ELF-1 (cell line): ENCODE data around the gene MRRF.
"Not testable (repeated sequence)": the region's sequence is repeated elsewhere in the genome, so short reads cannot be mapped to it uniquely, and the experiment has no call there.

ENCODE experiments used
- DNase-seq: peaks from one replicate; pipeline ENCODE4 v3.0.0-alpha.2; 2016; ENCODE audit warnings: low read depth, low spot score

The MRRF gene

GRCh38 chr9:122354536-122355199, 90.0 kb downstream of the MRRF start:
- DNase-seq, result no peak

- no peak for DNase-seq
Observed at GRCh38 chr9:122355336-122355875, 90.7 kb downstream of the MRRF start.

GRCh38 chr9:122356627-122357026, 91.9 kb downstream of the MRRF start:
- peak; percentile 28 for DNase-seq

GRCh38 chr9:122360891-122361290, 96.2 kb downstream of the MRRF start:
- no peak for DNase-seq

- DNase-seq, result not testable (repeated sequence)
Observed at GRCh38 chr9:122363131-122363530, 98.4 kb downstream of the MRRF start.

- no peak for DNase-seq
Observed at GRCh38 chr9:122364117-122364782, 99.6 kb downstream of the MRRF start.

GRCh38 chr9:122364783-122365150, 100.1 kb downstream of the MRRF start:
- no peak for DNase-seq

- no peak for DNase-seq
Observed at GRCh38 chr9:122366074-122366660, 101.5 kb downstream of the MRRF start.

- no peak for DNase-seq
Observed at GRCh38 chr9:122367065-122367464, 102.4 kb downstream of the MRRF start.

- DNase-seq, result no peak
Observed at GRCh38 chr9:122367774-122368460, 103.2 kb downstream of the MRRF start.

GRCh38 chr9:122368642-122369041, 104.0 kb downstream of the MRRF start:
- no peak for DNase-seq

- no peak for DNase-seq
Observed at GRCh38 chr9:122370303-122370702, 105.6 kb downstream of the MRRF start.

GRCh38 chr9:122370869-122371755, 106.4 kb downstream of the MRRF start, which contains the start of gene PTGS1:
Gene PTGS1, plus strand, starts transcription at chr9:122371024. Its CDS starts 61 bp downstream, at chr9:122371085.
- peak; percentile 15 for DNase-seq

GRCh38 chr9:122371846-122372245, 107.2 kb downstream of the MRRF start:
- no peak for DNase-seq

- DNase-seq, result no peak
Observed at GRCh38 chr9:122372856-122373845, 108.5 kb downstream of the MRRF start.

- DNase-seq, result peak; percentile 54
Observed at GRCh38 chr9:122374885-122375420, 110.3 kb downstream of the MRRF start.

GRCh38 chr9:122376796-122377195, 112.1 kb downstream of the MRRF start:
- no peak for DNase-seq

GRCh38 chr9:122377241-122378164, 112.8 kb downstream of the MRRF start:
- no peak for DNase-seq
